Neural cell (in vitro differentiated cells): ENCODE results near the gene NCAPH2.

ENCODE experiments used
- CTCF ChIP-seq: fragments of 450-650 bp; IDR thresholded peaks from 2 replicates; pipeline ENCODE4 v1.5.1; 2014; ENCODE audit warnings: antibody characterized with exemption, mild to moderate bottlenecking, moderate library complexity; ENCODE audit not compliant: poor library complexity, severe bottlenecking
- EP300 ChIP-seq: fragments of 450-650 bp; conservative IDR thresholded peaks from 2 replicates; pipeline ENCODE4 v1.6.1; 2014; ENCODE audit warnings: antibody characterized with exemption, mild to moderate bottlenecking, moderate library complexity; ENCODE audit not compliant: poor library complexity, severe bottlenecking
- EZH2 ChIP-seq: fragments of 200-600, 300-800 bp; shearing (Covaris generic), sonication (generic); IDR thresholded peaks from 2 replicates; pipeline ENCODE4 v1.6.1; 2014; ENCODE audit warnings: antibody characterized with exemption, low read length, borderline replicate concordance, mild to moderate bottlenecking; ENCODE audit not compliant: insufficient read depth, poor library complexity, severe bottlenecking
- MXI1 ChIP-seq: fragments of 450-650 bp; conservative IDR thresholded peaks from 2 replicates; pipeline ENCODE4 v1.6.1; 2014; ENCODE audit warnings: antibody characterized with exemption, mild to moderate bottlenecking; ENCODE audit not compliant: poor library complexity, severe bottlenecking
- POLR2AphosphoS5 ChIP-seq: IDR thresholded peaks from 2 replicates; pipeline ENCODE4 v1.6.1; 2012
- RAD21 ChIP-seq: fragments of 450-650 bp; conservative IDR thresholded peaks from 2 replicates; pipeline ENCODE4 v1.6.1; 2014; ENCODE audit warnings: antibody characterized with exemption, mild to moderate bottlenecking, moderate library complexity
- REST ChIP-seq: IDR thresholded peaks from 2 replicates; pipeline ENCODE4 v1.6.1; 2012; ENCODE audit warnings: borderline replicate concordance
- SMC3 ChIP-seq: fragments of 450-650 bp; conservative IDR thresholded peaks from 2 replicates; pipeline ENCODE4 v1.6.1; 2014; ENCODE audit warnings: antibody characterized with exemption, mild to moderate bottlenecking, moderate library complexity; ENCODE audit not compliant: poor library complexity
- TAF1 ChIP-seq: IDR thresholded peaks from 2 replicates; pipeline ENCODE4 v1.6.1; 2012; ENCODE audit warnings: low read depth

GRCh38 chr22:50524676-50525103 lies 16.7 kb downstream of the NCAPH2 start:
- TF ChIP-seq CTCF (no peak), EP300 (no peak), POLR2AphosphoS5 (no peak), EZH2 (no peak), REST (no peak), MXI1 (no peak), SMC3 (no peak), RAD21 (no peak), TAF1 (no peak)
